Chondrocyte (in vitro differentiated cells): ENCODE measurements around the gene SLC5A3. TPM values are rescaled to one million over a fixed set of nuclear protein-coding genes. Genes with fewer than 3 reads are reported as not detected.

Experiments used
- DNase-seq: peaks from one replicate; pipeline ENCODE4 v3.0.0; 2021; ENCODE audit warnings: mixed read lengths, low spot score
- H3K27ac Mint-ChIP-seq: one replicate; pipeline ENCODE4 v1.8.0; 2021; ENCODE audit warnings: mild to moderate bottlenecking, moderate library complexity, mixed read lengths; ENCODE audit not compliant: unreplicated experiment
- H3K27me3 Mint-ChIP-seq: 2 replicates; pipeline ENCODE4 v1.8.0; 2021; ENCODE audit warnings: low read depth, mixed read lengths
- H3K36me3 Mint-ChIP-seq: 2 replicates; pipeline ENCODE4 v1.8.0; 2021; ENCODE audit warnings: low read depth, mixed read lengths
- H3K4me1 Mint-ChIP-seq: 2 replicates; pipeline ENCODE4 v1.8.0; 2021; ENCODE audit warnings: low read depth, mild to moderate bottlenecking, mixed read lengths
- H3K4me3 Mint-ChIP-seq: one replicate; pipeline ENCODE4 v1.8.0; 2021; ENCODE audit warnings: mild to moderate bottlenecking, moderate library complexity, mixed read lengths; ENCODE audit not compliant: unreplicated experiment
- H3K9me3 Mint-ChIP-seq: 2 replicates; pipeline ENCODE4 v1.8.0; 2021; ENCODE audit warnings: low read depth, mixed read lengths
- CTCF ChIP-seq: fragments of 200-600 bp; sonication (generic); IDR thresholded peaks from 2 replicates; pipeline ENCODE4 v1.5.0; 2021; ENCODE audit warnings: antibody characterized with exemption, mild to moderate bottlenecking, moderate library complexity
- total RNA-seq: library from RNA; stranded (reverse); gene quantifications from 3 replicates; pipeline ENCODE4 v1.2.1, GENCODE V29; 2021

The SLC5A3 gene
- total RNA-seq, 1 donor from 2014 or later: 47.6 TPM

- Mint-ChIP-seq H3K4me3 (peak overlapping the region; percentile 93), H3K36me3 (peaks cover 8% of the 10 kb centered on the region), H3K27ac (peak overlapping the region; percentile 88), H3K27me3 (no peaks in the 10 kb centered on the region), H3K4me1 (peaks cover 56% of the 10 kb centered on the region), H3K9me3 (no peaks in the 10 kb centered on the region)
- no peak for DNase-seq
- TF ChIP-seq CTCF: no peak
Observed at GRCh38 chr21:34075091-34075425, 1.7 kb downstream of the SLC5A3 start.

- no peak for TF ChIP-seq CTCF
- H3K4me1 Mint-ChIP-seq: peaks cover 66% of the 10 kb centered on the region
- H3K36me3 Mint-ChIP-seq: peaks cover 11% of the 10 kb centered on the region
- peak overlapping the region; percentile 93 for H3K4me3 Mint-ChIP-seq
- H3K27ac Mint-ChIP-seq: peak overlapping the region; percentile 88
- H3K9me3 Mint-ChIP-seq: no peaks in the 10 kb centered on the region
- DNase-seq: no peak
- no peaks in the 10 kb centered on the region for H3K27me3 Mint-ChIP-seq
Observed at GRCh38 chr21:34075760-34076660, 2.6 kb downstream of the SLC5A3 start.

- Mint-ChIP-seq H3K27ac (peak overlapping the region; percentile 88), H3K9me3 (no peaks in the 10 kb centered on the region), H3K27me3 (no peaks in the 10 kb centered on the region), H3K4me3 (peak overlapping the region; percentile 93), H3K4me1 (peaks cover 74% of the 10 kb centered on the region), H3K36me3 (peaks cover 11% of the 10 kb centered on the region)
- TF ChIP-seq CTCF: no peak
- no peak for DNase-seq
Observed at GRCh38 chr21:34076835-34077234, 3.5 kb downstream of the SLC5A3 start.

GRCh38 chr21:34077888-34078287, 4.5 kb downstream of the SLC5A3 start:
- Mint-ChIP-seq H3K4me1 (peaks cover 81% of the 10 kb centered on the region), H3K36me3 (peaks cover 14% of the 10 kb centered on the region), H3K4me3 (peak overlapping the region; percentile 11), H3K27ac (peak overlapping the region; percentile 11), H3K27me3 (no peaks in the 10 kb centered on the region), H3K9me3 (no peaks in the 10 kb centered on the region)
- no peak for TF ChIP-seq CTCF
- no peak for DNase-seq

GRCh38 chr21:34078915-34079314, 5.5 kb downstream of the SLC5A3 start:
- H3K27ac Mint-ChIP-seq: peak overlapping the region; percentile 30
- H3K4me1 Mint-ChIP-seq: peaks cover 91% of the 10 kb centered on the region
- no peaks in the 10 kb centered on the region for H3K27me3 Mint-ChIP-seq
- peaks cover 16% of the 10 kb centered on the region for H3K36me3 Mint-ChIP-seq
- TF ChIP-seq CTCF: no peak
- no peaks in the 10 kb centered on the region for H3K9me3 Mint-ChIP-seq
- DNase-seq: no peak
- no peak overlapping the region for H3K4me3 Mint-ChIP-seq
